ENCODE measurements around the gene ULBP2.
"Not testable (repeated sequence)": the region's sequence is repeated elsewhere in the genome, so short reads cannot be mapped to it uniquely, and the experiment has no call there.

Gene ULBP2

GRCh38 chr6:149951096-149951495, 9.3 kb downstream of the ULBP2 start:
- ChIA-PET CTCF (no interaction called here), POLR2A (no interaction called here)
- no peak for DNase-seq (ENCODE audit: extremely low spot score)
- TF ChIP-seq, protein P1, sequence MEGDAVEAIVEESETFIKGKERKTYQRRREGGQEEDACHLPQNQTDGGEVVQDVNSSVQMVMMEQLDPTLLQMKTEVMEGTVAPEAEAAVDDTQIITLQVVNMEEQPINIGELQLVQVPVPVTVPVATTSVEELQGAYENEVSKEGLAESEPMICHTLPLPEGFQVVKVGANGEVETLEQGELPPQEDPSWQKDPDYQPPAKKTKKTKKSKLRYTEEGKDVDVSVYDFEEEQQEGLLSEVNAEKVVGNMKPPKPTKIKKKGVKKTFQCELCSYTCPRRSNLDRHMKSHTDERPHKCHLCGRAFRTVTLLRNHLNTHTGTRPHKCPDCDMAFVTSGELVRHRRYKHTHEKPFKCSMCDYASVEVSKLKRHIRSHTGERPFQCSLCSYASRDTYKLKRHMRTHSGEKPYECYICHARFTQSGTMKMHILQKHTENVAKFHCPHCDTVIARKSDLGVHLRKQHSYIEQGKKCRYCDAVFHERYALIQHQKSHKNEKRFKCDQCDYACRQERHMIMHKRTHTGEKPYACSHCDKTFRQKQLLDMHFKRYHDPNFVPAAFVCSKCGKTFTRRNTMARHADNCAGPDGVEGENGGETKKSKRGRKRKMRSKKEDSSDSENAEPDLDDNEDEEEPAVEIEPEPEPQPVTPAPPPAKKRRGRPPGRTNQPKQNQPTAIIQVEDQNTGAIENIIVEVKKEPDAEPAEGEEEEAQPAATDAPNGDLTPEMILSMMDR (IDR thresholded peaks at IDR 0.05; ENCODE audit: control extremely low read depth, extremely low read depth, low read depth, missing control alignments): no peak

DNA sequence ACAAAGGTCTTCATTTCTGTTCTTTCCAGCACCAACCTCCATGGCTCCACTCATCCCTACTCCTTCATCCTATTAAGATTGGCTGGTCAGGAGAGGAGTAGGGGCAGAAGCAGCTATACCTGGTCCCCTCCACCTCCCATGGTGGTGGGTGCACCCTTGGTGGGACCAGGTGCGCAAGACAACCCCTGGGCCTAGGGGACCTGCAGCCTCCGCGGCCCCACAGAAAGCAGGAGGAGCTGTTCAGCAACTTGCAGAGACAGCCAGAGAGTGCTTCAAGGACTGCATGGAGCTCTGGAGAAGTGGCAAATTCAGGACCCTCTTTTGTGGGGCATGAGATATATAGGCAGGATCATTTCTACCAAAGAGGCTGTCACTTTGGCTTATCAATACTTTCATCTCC, 9.8 kb downstream of the ULBP2 start:
- POLR2A ChIA-PET: no interaction called here
- TF ChIP-seq, protein P1 (IDR thresholded peaks at IDR 0.05; ENCODE audit: control extremely low read depth, extremely low read depth, low read depth, missing control alignments): no peak
- CTCF ChIA-PET: interaction anchor here (1.4 kb wide), 1 partner anchor 65 kb away, joined by 4 read pairs; no protein-coding TSS in a partner anchor
- no peak for DNase-seq (ENCODE audit: extremely low spot score)

DNA sequence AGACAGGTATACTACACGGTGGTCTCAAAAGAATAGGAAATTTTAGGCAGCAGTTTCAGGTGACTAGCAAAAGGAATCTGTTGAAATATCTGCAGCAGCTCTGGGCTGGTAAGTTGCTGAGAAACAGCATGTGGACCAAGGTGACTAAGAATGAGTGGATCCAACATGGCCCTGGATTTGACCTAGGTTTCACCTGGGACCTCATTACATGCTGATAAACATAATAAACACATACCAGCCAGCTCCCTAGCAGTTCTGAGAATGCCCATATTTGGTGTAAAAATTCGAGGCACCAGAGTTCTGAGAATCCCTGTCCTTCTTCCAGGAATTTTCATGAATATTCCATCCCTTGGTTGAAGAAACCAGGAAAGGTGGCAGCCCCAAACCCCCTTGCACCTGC, 11.6 kb downstream of the ULBP2 start:
- DNase-seq (ENCODE audit: extremely low spot score); POLR2A ChIA-PET; CTCF ChIA-PET: not testable (repeated sequence)

GRCh38 chr6:149953934-149954327, 12.1 kb downstream of the ULBP2 start:
- POLR2A ChIA-PET; CTCF ChIA-PET; DNase-seq (ENCODE audit: extremely low spot score): not testable (repeated sequence)

GRCh38 chr6:149954328-149954983, 12.6 kb downstream of the ULBP2 start:
- DNase-seq (ENCODE audit: extremely low spot score); CTCF ChIA-PET; POLR2A ChIA-PET: not testable (repeated sequence)

- CTCF ChIA-PET: not testable (repeated sequence)
These were observed 13.3 kb downstream of the ULBP2 start for GRCh38 chr6:149954984-149955653.

DNA sequence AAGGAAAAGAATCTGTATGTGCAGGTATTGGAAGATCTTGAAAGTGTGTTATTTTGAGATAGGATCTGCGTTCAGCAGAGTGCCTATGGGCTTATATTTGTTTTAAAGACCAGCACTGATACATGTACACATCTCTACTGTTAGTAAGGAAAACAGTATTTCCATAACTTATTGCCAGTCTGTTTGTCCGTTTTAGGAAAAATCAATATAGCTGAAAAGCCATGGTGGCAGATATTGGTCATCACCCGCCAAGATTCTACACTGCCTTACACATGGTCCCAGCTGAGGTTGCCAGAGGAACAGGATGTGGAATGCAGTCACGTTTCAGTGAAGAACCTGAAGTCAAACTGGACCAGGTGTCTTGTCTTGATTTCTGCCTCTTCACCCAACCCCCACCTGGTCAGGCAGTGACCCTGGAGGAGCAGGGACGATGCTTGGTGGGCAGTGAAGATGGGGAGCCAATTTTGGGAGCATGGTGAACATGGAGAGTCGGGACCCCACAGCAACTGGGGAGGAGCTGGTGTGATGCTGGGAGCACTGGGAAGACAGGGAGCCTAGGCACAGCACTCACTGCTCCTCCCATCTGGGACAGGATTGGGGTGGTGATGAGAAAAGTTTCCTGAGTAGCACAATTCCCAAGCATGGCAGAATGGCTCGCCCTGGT, 14.0 kb downstream of the ULBP2 start:
- POLR2A ChIA-PET; CTCF ChIA-PET; DNase-seq (ENCODE audit: extremely low spot score): not testable (repeated sequence)

More at GRCh38 chr6:149954984-149955653, 13.3 kb downstream of the ULBP2 start:
- DNase-seq (ENCODE audit: extremely low spot score); POLR2A ChIA-PET: not testable (repeated sequence)

- POLR2A ChIA-PET; DNase-seq (ENCODE audit: extremely low spot score): not testable (repeated sequence)
- CTCF ChIA-PET: interaction anchor here (1.6 kb wide), 1 partner anchor 857 kb away, joined by 3 read pairs; no protein-coding TSS in a partner anchor
These were observed 16.3 kb downstream of the ULBP2 start for GRCh38 chr6:149958124-149958523.

DNA sequence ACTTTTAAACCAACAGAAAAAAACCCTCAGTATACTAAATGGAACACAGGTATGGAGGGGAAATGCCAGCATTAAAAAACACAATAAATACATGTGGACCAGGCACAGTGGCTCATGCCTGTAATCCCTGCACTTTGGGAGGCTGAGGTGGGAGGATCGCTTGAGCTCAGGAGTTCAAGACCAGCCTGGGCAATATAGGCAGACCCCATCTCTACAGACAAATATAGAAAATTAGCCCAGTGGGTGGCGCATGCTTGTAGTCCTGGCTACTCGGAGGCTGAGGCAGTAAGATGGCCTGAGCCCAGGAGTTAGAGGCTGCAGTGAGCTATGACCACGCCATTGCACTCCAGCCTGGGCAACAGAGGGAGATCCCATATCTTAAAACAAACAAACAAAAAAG, 18.0 kb downstream of the ULBP2 start:
- DNase-seq (ENCODE audit: extremely low spot score); POLR2A ChIA-PET: not testable (repeated sequence)
- CTCF ChIA-PET: interaction anchor here (1.1 to 1.4 kb wide), 3 partner anchors 10 to 57 kb away, joined by 3 to 4 read pairs (median 3); no protein-coding TSS in a partner anchor

- CTCF ChIA-PET: interaction anchor here (1.3 to 1.4 kb wide), 2 partner anchors 56 to 57 kb away, joined by 4 read pairs; no protein-coding TSS in a partner anchor
- DNase-seq (ENCODE audit: extremely low spot score): no peak
- POLR2A ChIA-PET: no interaction called here
- TF ChIP-seq, protein P1 (IDR thresholded peaks at IDR 0.05; ENCODE audit: control extremely low read depth, extremely low read depth, low read depth, missing control alignments): no peak
These were observed 18.7 kb downstream of the ULBP2 start for GRCh38 chr6:149960488-149960887.
